DMS153 (cell line): ENCODE measurements around the gene APCDD1L.
"Not testable (repeated sequence)": the region's sequence is repeated elsewhere in the genome, so short reads cannot be mapped to it uniquely, and the experiment has no call there.

Experiments
- DNase-seq: peaks from one replicate; lab custom pipeline; 2025; lab: John Stamatoyannopoulos, UW

APCDD1L gene

DNA sequence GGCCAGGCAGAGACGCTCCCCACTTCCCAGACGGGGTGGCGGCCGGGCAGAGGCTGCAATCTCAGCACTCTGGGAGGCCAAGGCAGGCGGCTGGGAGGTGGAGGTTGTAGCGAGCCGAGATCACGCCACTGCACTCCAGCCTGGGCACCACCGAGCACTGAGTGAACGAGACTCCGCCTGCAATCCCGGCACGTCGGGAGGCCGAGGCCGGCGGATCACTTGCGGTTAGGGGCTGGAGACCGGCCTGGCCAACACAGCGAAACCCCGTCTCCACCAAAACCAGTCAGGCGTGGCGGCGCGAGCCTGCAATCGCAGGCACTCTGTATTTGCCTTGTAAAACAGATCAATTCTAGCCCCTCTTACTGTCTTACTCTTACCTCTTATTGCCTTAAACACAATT, 100.4 kb downstream of the APCDD1L start:
- DNase-seq: not testable (repeated sequence)

DNA sequence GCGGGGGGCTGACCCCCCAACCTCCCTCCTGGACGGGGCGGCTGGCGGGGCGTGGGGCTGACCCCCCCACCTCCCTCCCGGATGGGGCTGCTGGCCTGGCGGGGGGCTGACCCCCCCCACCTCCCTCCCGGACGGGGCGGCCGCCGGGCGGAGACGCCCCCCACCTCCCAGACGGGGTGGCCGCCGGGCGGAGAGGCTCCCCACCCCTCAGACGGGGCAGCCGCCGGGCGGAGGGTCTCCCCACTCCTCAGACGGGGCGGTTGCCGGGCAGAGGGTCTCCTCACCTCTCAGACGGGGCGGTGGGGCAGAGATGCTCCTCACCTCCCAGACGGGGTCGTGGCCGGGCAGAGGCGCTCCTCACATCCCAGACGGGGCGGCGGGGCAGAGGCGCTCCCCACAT, 101.0 kb downstream of the APCDD1L start:
- not testable (repeated sequence) for DNase-seq
